IMR-90 (cell line): ENCODE results near the gene MDM1. TPM values are rescaled to one million over a fixed set of nuclear protein-coding genes. Genes with fewer than 3 reads are reported as not detected.

ENCODE experiments used
- ATAC-seq: fragments of 200-7000 bp; cut with Tn5 transposase; 2 replicates; pipeline ENCODE4 v1.9.1; 2020; ENCODE audit warnings: low read depth, mild to moderate bottlenecking, moderate library complexity
- BruUV-seq: library from RNA; stranded (reverse); fragments of 400-500 nt; replicated peaks from 2 replicates; lab custom pipeline; 2021; lab: Mats Ljungman, UMichigan
- CTCF ChIA-PET: fragments of 300-600 bp; formaldehyde crosslinking; extraction: SDS; loops from one replicate; lab custom pipeline; 2021; ENCODE audit warnings: antibody characterized with exemption; lab: Yijun Ruan, JAX
- POLR2A ChIA-PET: fragments of 300-600 bp; sonication (Branson Sonifier 250); formaldehyde crosslinking; loops from one replicate; lab custom pipeline; 2022; ENCODE audit warnings: antibody characterized with exemption; ENCODE audit not compliant: unreplicated experiment; lab: Charles Lee
- DNase-seq: peaks from one replicate; pipeline ENCODE4 v3.0.0; 2013
- H2AFZ ChIP-seq: replicated peaks from 2 replicates; pipeline ENCODE3; 2013; ENCODE audit warnings: low read length, mild to moderate bottlenecking; ENCODE audit not compliant: poor library complexity
- H2AK5ac ChIP-seq: 2 replicates; pipeline ENCODE4 v1.6.1; 2013; ENCODE audit warnings: low read depth, low read length, inconsistent platforms
- H2AK9ac ChIP-seq: replicated peaks from 2 replicates; pipeline ENCODE3; 2013; ENCODE audit warnings: mild to moderate bottlenecking, low read depth, low read length, moderate library complexity; ENCODE audit not compliant: poor library complexity
- H2BK120ac ChIP-seq: 2 replicates; pipeline ENCODE4 v1.6.1; 2013; ENCODE audit warnings: low read depth, low read length, inconsistent platforms
- H2BK15ac ChIP-seq: 3 replicates; pipeline ENCODE4 v1.6.1; 2013; ENCODE audit warnings: low read depth, low read length, inconsistent platforms
- H2BK20ac ChIP-seq: 2 replicates; pipeline ENCODE4 v1.6.1; 2013; ENCODE audit warnings: low read depth, mild to moderate bottlenecking, inconsistent platforms, low read length, moderate library complexity
- H2BK5ac ChIP-seq: 2 replicates; pipeline ENCODE4 v1.6.1; 2013; ENCODE audit warnings: mild to moderate bottlenecking, low read depth, low read length, inconsistent platforms; ENCODE audit not compliant: poor library complexity, severe bottlenecking
- H3K14ac ChIP-seq: replicated peaks from 2 replicates; pipeline ENCODE4 v1.6.1; 2013; ENCODE audit warnings: low read depth, low read length, inconsistent platforms
- H3K18ac ChIP-seq: 2 replicates; pipeline ENCODE4 v1.6.1; 2013; ENCODE audit warnings: low read depth, low read length, control low read depth
- H3K23ac ChIP-seq: 2 replicates; pipeline ENCODE4 v1.6.1; 2013; ENCODE audit warnings: low read depth, low read length, inconsistent platforms
- H3K27ac ChIP-seq: 2 replicates; pipeline ENCODE4 v1.5.1; 2013; ENCODE audit warnings: mild to moderate bottlenecking, control low read depth, low read length; ENCODE audit not compliant: insufficient read depth
- H3K27me3 ChIP-seq: 2 replicates; pipeline ENCODE4 v1.6.1; 2013; ENCODE audit warnings: low read length; ENCODE audit not compliant: control insufficient read depth, insufficient read depth
- H3K36me3 ChIP-seq: 2 replicates; pipeline ENCODE4 v1.6.1; 2013; ENCODE audit warnings: low read length, mixed read lengths; ENCODE audit not compliant: control insufficient read depth, insufficient read depth
- H3K4ac ChIP-seq: 2 replicates; pipeline ENCODE4 v1.6.1; 2013; ENCODE audit warnings: low read depth, low read length, inconsistent platforms
- H3K4me1 ChIP-seq: 2 replicates; pipeline ENCODE4 v1.6.1; 2013; ENCODE audit warnings: low read length, mixed read lengths; ENCODE audit not compliant: control insufficient read depth, insufficient read depth
- H3K4me2 ChIP-seq: 2 replicates; pipeline ENCODE4 v1.6.1; 2013; ENCODE audit warnings: low read depth, mild to moderate bottlenecking, control low read depth, low read length, moderate library complexity
- H3K4me3 ChIP-seq: 2 replicates; pipeline ENCODE4 v1.5.1; 2013; ENCODE audit warnings: low read depth, mild to moderate bottlenecking, control low read depth, low read length, moderate library complexity; ENCODE audit not compliant: insufficient read depth
- H3K56ac ChIP-seq: 2 replicates; pipeline ENCODE4 v1.6.1; 2013; ENCODE audit warnings: low read length, inconsistent platforms; ENCODE audit not compliant: insufficient read depth; ENCODE audit errors: extremely low read depth
- H3K79me1 ChIP-seq, 2 experiments: 2 replicates each; pipeline ENCODE4 v1.6.1; 2013; ENCODE audit warnings: low read length in 2 of 2, inconsistent platforms in 1 of 2, low read depth in 1 of 2
- H3K9ac ChIP-seq: 2 replicates; pipeline ENCODE4 v1.6.1; 2013; ENCODE audit warnings: low read depth, low read length, control low read depth
- H3K9me1 ChIP-seq: 2 replicates; pipeline ENCODE4 v1.6.1; 2013; ENCODE audit warnings: low read length, inconsistent platforms; ENCODE audit not compliant: insufficient read depth
- H3K9me3 ChIP-seq: 2 replicates; pipeline ENCODE4 v1.6.1; 2013; ENCODE audit warnings: low read length; ENCODE audit not compliant: control insufficient read depth, insufficient read depth
- H4K20me1 ChIP-seq: 2 replicates; pipeline ENCODE4 v1.6.1; 2013; ENCODE audit warnings: low read length, inconsistent platforms; ENCODE audit not compliant: insufficient read depth
- H4K5ac ChIP-seq: 2 replicates; pipeline ENCODE4 v1.6.1; 2013; ENCODE audit warnings: mild to moderate bottlenecking, low read depth, low read length, control low read depth
- H4K8ac ChIP-seq, 2 experiments: 2 replicates each; pipeline ENCODE4 v1.6.1; 2013; ENCODE audit warnings: low read depth in 2 of 2, low read length in 2 of 2, control low read depth in 1 of 2, inconsistent platforms in 1 of 2
- H4K91ac ChIP-seq: 2 replicates; pipeline ENCODE4 v1.6.1; 2013; ENCODE audit warnings: low read depth, low read length, inconsistent platforms; ENCODE audit not compliant: insufficient read depth
- CEBPB ChIP-seq: IDR thresholded peaks from 2 replicates; pipeline ENCODE4 v1.6.1; 2012; ENCODE audit warnings: low read depth, low read length, improper control_type of control experiment
- CHD1 ChIP-seq: IDR thresholded peaks from 2 replicates; pipeline ENCODE4 v1.6.1; 2012; ENCODE audit warnings: low read depth, low read length, improper control_type of control experiment
- FOS ChIP-seq: fragments of 150-350 bp; IDR thresholded peaks from 2 replicates; pipeline ENCODE4 v1.6.1; 2016; ENCODE audit warnings: low read depth, low read length
- WGBS, 2 experiments: methylation state at CpG; one replicate each; pipeline versions ENCODE4 v1.1.5 to v1.1.7; 2013; ENCODE audit warnings: missing lambda C conversion rate in 2 of 2; ENCODE audit not compliant: insufficient read length in 1 of 2; ENCODE audit errors: extremely low coverage in 2 of 2; 5-methylcytosine and 5-hydroxymethylcytosine counted together
- dilution Hi-C: fragments of 300-500 bp; cut with HindIII; formaldehyde crosslinking; loops from one replicate; pipeline ENCODE4 v1.14.3; 2018; ENCODE audit warnings: low sequenced_read_pairs; ENCODE audit not compliant: unreplicated experiment
- in situ Hi-C: fragments of 300-500 bp; cut with MboI; formaldehyde crosslinking; loops from 3 replicates; pipeline ENCODE4 v1.14.3; 2019; ENCODE audit warnings: low sequenced_read_pairs, inconsistent platforms, mixed read lengths
- intact Hi-C: fragments of 100-400 bp; cut with micrococcal nuclease; formaldehyde crosslinking; loops from 2 replicates; pipeline ENCODE4 v1.10.0; 2022
- polyA plus RNA-seq, 3 experiments: library from polyadenylated mRNA; depleted of rRNA; stranded (reverse); fragments of >200 nt; gene quantifications; 2 replicates each; pipeline ENCODE4 v1.2.3, GENCODE V29; 2012; ENCODE audit warnings: low replicate concordance in 1 of 3
- total RNA-seq: library from RNA; depleted of rRNA; stranded (reverse); fragments of >200 nt; gene quantifications from 2 replicates; pipeline ENCODE4 v1.2.3, GENCODE V29; 2012
- TF ChIP-seq, protein P1 (sequence below): fragments of 150-350 bp; IDR thresholded peaks from 2 replicates; pipeline ENCODE4 v1.6.1; 2016; ENCODE audit warnings: low read depth, mild to moderate bottlenecking, low read length, moderate library complexity, borderline replicate concordance

Gene MDM1
- total and polyA plus RNA-seq, 2 of the 4 experiments (the other 2 are of a cell fraction): 5.6 to 5.7 TPM

DNA sequence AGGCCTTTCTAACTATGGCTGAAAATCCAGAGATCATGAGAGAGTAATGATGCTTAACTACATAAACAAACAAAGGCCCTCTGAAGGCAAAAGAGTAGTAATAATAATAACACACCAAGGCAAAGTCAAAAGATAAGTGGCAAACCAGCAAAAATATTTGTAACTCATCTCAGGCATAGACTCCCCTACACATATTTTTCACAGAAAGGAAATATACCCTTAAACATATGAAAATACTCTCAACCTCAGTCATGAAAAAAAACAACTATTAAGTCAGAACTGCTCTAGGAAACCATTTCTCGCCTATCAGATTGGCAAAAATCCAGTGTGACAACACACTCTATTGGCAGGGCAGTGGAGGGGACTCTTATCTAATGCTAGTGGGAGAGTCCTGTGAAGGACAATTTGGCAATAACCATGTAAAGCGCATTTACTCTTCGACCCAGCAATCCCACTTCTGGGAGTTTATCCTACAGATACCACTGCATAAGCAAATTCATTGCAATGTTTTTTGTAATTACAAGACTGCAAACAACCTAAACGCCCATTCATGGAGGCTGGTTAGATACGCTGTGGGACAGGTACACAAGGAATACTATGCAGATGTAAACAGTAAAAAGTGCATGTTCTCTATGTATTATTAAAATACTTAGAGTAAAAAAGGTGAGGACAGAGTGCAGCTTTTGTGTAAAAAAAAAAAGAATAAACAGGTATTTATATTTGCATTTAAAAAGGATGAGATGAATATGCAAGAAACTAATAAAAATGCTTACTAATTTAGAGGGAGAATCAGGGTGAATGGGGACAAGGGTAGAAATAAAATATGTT lies 52.7 kb downstream of the MDM1 start (continued):
- no peak for TF ChIP-seq FOS

DNA sequence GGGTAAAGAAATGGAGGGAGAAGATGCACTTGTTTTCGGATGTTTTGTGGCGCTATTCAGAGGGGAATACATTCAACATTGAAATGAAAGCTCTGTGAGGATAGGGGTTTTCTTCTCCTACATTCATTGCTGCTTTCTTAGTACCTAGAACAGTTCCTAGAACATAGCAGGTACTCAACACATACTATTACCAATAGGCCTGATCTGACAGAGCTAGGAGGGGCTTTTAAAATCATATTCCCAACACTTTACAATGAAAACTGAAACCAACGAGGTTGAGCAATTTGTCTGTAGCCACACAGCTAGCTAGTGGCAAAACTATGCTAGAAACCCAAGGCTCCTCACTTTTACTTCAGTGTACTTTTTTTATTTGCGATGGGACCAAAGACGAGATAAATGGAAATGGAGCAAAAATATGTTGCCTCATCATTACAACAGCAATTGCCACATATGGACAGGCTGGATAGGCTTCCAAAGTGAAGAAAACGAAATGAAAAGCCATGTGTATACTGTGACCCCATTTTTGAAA lies 55.7 kb downstream of the MDM1 start:
- Histone ChIP-seq H3K14ac (no peak overlapping the region), H4K5ac (no peak overlapping the region), H2AK5ac (no peak overlapping the region), H3K23ac (no peak overlapping the region), H2BK5ac (no peak overlapping the region), H3K4me2 (no peak overlapping the region), H2BK15ac (no peak overlapping the region), H3K36me3 (no peaks in the 10 kb centered on the region), H2BK120ac (no peak overlapping the region), H4K20me1 (no peaks in the 10 kb centered on the region), H2AK9ac (no peak overlapping the region), H3K18ac (no peak overlapping the region), H3K4ac (no peak overlapping the region), H3K9me1 (no peaks in the 10 kb centered on the region), H4K91ac (no peak overlapping the region), H3K27me3 (no peaks in the 10 kb centered on the region), H4K8ac (no peak overlapping the region), H3K56ac (no peak overlapping the region), H3K9ac (no peak overlapping the region), H2AFZ (no peak overlapping the region), H2BK20ac (no peak overlapping the region), H3K79me1 (no peaks in the 10 kb centered on the region), H3K4me1 (peaks cover under 1% of the 10 kb centered on the region; the same call in 1 of the 2 replicates), H3K27ac (no peak overlapping the region), H3K9me3 (no peaks in the 10 kb centered on the region), H3K4me3 (no peak overlapping the region)
- TF ChIP-seq CHD1 (no peak), CEBPB (no peak)
- TF ChIP-seq, protein P1, sequence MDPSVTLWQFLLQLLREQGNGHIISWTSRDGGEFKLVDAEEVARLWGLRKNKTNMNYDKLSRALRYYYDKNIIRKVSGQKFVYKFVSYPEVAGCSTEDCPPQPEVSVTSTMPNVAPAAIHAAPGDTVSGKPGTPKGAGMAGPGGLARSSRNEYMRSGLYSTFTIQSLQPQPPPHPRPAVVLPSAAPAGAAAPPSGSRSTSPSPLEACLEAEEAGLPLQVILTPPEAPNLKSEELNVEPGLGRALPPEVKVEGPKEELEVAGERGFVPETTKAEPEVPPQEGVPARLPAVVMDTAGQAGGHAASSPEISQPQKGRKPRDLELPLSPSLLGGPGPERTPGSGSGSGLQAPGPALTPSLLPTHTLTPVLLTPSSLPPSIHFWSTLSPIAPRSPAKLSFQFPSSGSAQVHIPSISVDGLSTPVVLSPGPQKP: no peak
- DNase-seq (no peak), ATAC-seq (no peak)
- intact Hi-C loops: no loop called here
- WGBS, 2 experiments: no CpG with 5 or more reads among the region's 6 CpGs
- in situ Hi-C loops: no loop called here
- CTCF ChIA-PET: interaction anchor here (1.0 kb wide), 1 partner anchor 40 kb away, joined by 3 read pairs; no protein-coding TSS in a partner anchor
- dilution Hi-C loops: no loop called here
- POLR2A ChIA-PET: no interaction called here
- no TSS peak for BruUV-seq
